Keratinocyte (primary cell): Measurements from ENCODE around the gene CREB3L2.

ENCODE experiments used
- EZH2 ChIP-seq: IDR thresholded peaks from one replicate; pipeline ENCODE4 v1.6.1; 2012; ENCODE audit warnings: inconsistent platforms, mild to moderate bottlenecking, low read length, moderate library complexity
- TF ChIP-seq, protein P1 (sequence below), 3 experiments: IDR thresholded peaks in 1 of 3; conservative IDR thresholded peaks in 1 of 3; optimal IDR thresholded peaks in 1 of 3; 2 replicates in 2 of 3; 3 replicates in 1 of 3; pipeline versions ENCODE3 to v1.5.1; 2011; ENCODE audit warnings: low read length in 3 of 3, mild to moderate bottlenecking in 3 of 3, moderate library complexity in 2 of 3, control low read depth in 1 of 3, inconsistent platforms in 1 of 3; ENCODE audit not compliant: insufficient read depth in 2 of 3; ENCODE audit errors: extremely low read depth in 1 of 3

DNA sequence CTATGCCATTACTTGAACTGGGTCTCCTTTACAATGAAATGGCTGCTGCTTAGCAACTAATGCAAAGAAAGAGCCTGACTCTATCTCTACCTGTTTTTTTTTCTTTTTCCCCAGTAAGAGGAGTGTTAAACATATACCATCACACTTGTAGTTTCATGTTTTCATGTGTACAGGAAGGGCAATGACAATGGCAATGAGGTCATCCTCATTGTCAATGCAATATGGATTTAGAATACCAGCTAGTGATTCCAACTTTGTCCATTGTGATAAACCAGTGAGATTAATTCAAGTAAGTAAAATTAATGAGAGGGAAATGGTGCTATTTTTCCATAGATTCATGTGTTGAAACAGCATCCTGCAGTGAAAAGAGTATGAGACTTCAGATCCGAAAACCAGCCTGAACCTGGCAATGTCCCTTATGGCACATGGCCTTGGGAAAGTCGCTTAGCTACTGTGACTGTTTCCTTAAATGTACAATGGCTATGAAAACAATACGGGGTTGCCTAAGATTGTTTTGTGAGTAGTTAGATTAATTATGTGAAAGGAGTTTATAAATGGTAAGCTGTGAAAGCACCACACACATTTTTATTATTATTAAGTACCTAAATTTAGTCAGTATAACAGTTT lies 166.3 kb downstream of the CREB3L2 start:
- TF ChIP-seq, protein P1, sequence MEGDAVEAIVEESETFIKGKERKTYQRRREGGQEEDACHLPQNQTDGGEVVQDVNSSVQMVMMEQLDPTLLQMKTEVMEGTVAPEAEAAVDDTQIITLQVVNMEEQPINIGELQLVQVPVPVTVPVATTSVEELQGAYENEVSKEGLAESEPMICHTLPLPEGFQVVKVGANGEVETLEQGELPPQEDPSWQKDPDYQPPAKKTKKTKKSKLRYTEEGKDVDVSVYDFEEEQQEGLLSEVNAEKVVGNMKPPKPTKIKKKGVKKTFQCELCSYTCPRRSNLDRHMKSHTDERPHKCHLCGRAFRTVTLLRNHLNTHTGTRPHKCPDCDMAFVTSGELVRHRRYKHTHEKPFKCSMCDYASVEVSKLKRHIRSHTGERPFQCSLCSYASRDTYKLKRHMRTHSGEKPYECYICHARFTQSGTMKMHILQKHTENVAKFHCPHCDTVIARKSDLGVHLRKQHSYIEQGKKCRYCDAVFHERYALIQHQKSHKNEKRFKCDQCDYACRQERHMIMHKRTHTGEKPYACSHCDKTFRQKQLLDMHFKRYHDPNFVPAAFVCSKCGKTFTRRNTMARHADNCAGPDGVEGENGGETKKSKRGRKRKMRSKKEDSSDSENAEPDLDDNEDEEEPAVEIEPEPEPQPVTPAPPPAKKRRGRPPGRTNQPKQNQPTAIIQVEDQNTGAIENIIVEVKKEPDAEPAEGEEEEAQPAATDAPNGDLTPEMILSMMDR (optimal IDR thresholded peaks at IDR 0.05 in 1 of 3, IDR thresholded peaks at IDR 0.05 in 1 of 3, conservative IDR thresholded peaks at IDR 0.05 in 1 of 3; ENCODE audit: extremely low read depth in 1 of 3, insufficient read depth in 2 of 3, low read length in 3 of 3) = no peak
- no peak for TF ChIP-seq EZH2
